Naive thymus-derived CD4-positive, alpha-beta T cell (primary cell): ENCODE measurements around the gene B4GALT1. TPM values are rescaled to one million over a fixed set of nuclear protein-coding genes. Genes with fewer than 3 reads are reported as not detected.

Experiments
- ATAC-seq: fragments of 150-1000 bp; cut with Tn5 transposase; 2 replicates; pipeline ENCODE4 v1.10.0; 2021; ENCODE audit warnings: mild to moderate bottlenecking, moderate library complexity
- CTCF ChIA-PET: fragments of 350-600 bp; sonication (Branson Sonifier 250); formaldehyde crosslinking; loops from one replicate; lab custom pipeline; 2021; ENCODE audit warnings: antibody characterized with exemption; lab: Charles Lee
- POLR2A ChIA-PET: fragments of 350-600 bp; sonication (Branson Sonifier 250); formaldehyde crosslinking; loops from one replicate; lab custom pipeline; 2021; ENCODE audit warnings: antibody characterized with exemption, inconsistent platforms; lab: Charles Lee
- DNase-seq, 9 donors: peaks; one replicate each; pipeline versions ENCODE4 v3.0.0 to v3.0.0-alpha.2; 2020 to 2022; ENCODE audit warnings: mixed read lengths in 1 of 9
- H3K27ac ChIP-seq: one replicate; pipeline ENCODE4 v1.7.0; 2013; ENCODE audit warnings: mild to moderate bottlenecking, low read depth, low read length, moderate library complexity
- H3K27me3 ChIP-seq, 2 donors: one replicate each; pipeline ENCODE4 v1.7.0; 2013; ENCODE audit warnings: low read length in 2 of 2, mild to moderate bottlenecking in 2 of 2, moderate library complexity in 2 of 2; ENCODE audit not compliant: control insufficient read depth in 2 of 2, insufficient read depth in 2 of 2
- H3K36me3 ChIP-seq, 3 experiments: 1 replicate in 2 of 3; 2 replicates in 1 of 3; pipeline ENCODE4 v1.7.0; 2013; ENCODE audit warnings: low read length in 3 of 3, mild to moderate bottlenecking in 3 of 3, moderate library complexity in 1 of 3; ENCODE audit not compliant: insufficient read depth in 3 of 3, control insufficient read depth in 2 of 3
- H3K4me1 ChIP-seq, 2 donors: one replicate each; pipeline ENCODE4 v1.7.0; 2013; ENCODE audit warnings: low read length in 2 of 2, mild to moderate bottlenecking in 2 of 2, moderate library complexity in 1 of 2; ENCODE audit not compliant: control insufficient read depth in 2 of 2, insufficient read depth in 2 of 2
- H3K4me3 ChIP-seq: 2 replicates; pipeline ENCODE4 v1.7.0; 2013; ENCODE audit warnings: mild to moderate bottlenecking, low read length
- H3K9me3 ChIP-seq, 3 experiments: 1 replicate in 2 of 3; 2 replicates in 1 of 3; pipeline ENCODE4 v1.7.0; 2013; ENCODE audit warnings: low read length in 3 of 3; ENCODE audit not compliant: control insufficient read depth in 2 of 3
- H3K27ac Mint-ChIP-seq, 9 donors: one replicate each; pipeline ENCODE4 v1.8.0; 2020 to 2022; ENCODE audit warnings: mixed read lengths in 9 of 9, mild to moderate bottlenecking in 8 of 9, moderate library complexity in 5 of 9, inconsistent platforms in 2 of 9
- H3K27me3 Mint-ChIP-seq, 5 donors: one replicate each; pipeline ENCODE4 v1.8.0; 2021 to 2022; ENCODE audit warnings: mixed read lengths in 5 of 5, mild to moderate bottlenecking in 1 of 5
- H3K36me3 Mint-ChIP-seq, 5 donors: one replicate each; pipeline ENCODE4 v1.8.0; 2020 to 2022; ENCODE audit warnings: mixed read lengths in 5 of 5, mild to moderate bottlenecking in 3 of 5, inconsistent platforms in 1 of 5
- H3K4me1 Mint-ChIP-seq, 7 donors: one replicate each; pipeline ENCODE4 v1.8.0; 2020 to 2022; ENCODE audit warnings: mixed read lengths in 7 of 7, mild to moderate bottlenecking in 3 of 7, inconsistent platforms in 1 of 7
- H3K4me3 Mint-ChIP-seq, 10 donors: one replicate each; pipeline ENCODE4 v1.8.0; 2020 to 2022; ENCODE audit warnings: mild to moderate bottlenecking in 10 of 10, mixed read lengths in 10 of 10, moderate library complexity in 6 of 10, inconsistent platforms in 2 of 10
- H3K9me3 Mint-ChIP-seq, 11 donors: one replicate each; pipeline ENCODE4 v1.8.0; 2020 to 2022; ENCODE audit warnings: mixed read lengths in 11 of 11, mild to moderate bottlenecking in 4 of 11, inconsistent platforms in 1 of 11, moderate library complexity in 1 of 11
- intact Hi-C, 2 donors: fragments of 100-400 bp; cut with micrococcal nuclease; formaldehyde crosslinking; loops; one replicate each; pipeline ENCODE4 v1.15.1; 2023
- polyA plus RNA-seq, 2 donors: library from polyadenylated mRNA; unstranded; fragments of 300-500 nt; fragmentation: Illumina TruSeq; gene quantifications; one replicate each; pipeline ENCODE4 v1.2.3, GENCODE V29; 2021
- total RNA-seq, 6 experiments: library from RNA in 5 of 6; stranded (reverse) in 5 of 6; gene quantifications; 1 replicate in 5 of 6; 2 replicates in 1 of 6; pipeline ENCODE4 v1.2.3 and lab custom pipeline; 2021 to 2026

B4GALT1 gene
- total and polyA plus RNA-seq, 7 experiments from 2014 or later = 12.9 to 86.2 (median 41.3) TPM

DNA sequence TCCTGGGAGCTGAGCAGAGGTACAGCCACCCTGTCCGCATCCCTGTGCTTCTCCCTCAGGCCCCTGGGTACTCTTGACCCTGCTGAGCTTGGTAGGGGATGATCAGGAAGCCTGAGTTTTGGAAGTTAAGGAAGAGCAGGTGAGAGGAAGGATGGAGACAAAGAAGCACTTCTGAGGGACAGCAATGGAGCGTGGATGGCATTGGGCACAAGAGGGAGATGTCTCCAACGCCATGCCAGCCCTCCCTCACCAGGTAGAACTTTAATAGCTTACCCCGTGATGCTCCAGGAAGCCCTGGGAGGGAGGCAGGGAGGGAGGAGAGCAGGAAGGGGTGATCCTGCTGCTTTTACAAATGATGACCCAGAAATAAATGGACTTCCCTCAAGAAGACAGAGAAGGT lies 60.8 kb downstream of the B4GALT1 start:
- Mint-ChIP-seq H3K27me3 (no peaks in the 10 kb centered on the region), H3K4me3 (no peak overlapping the region), H3K27ac (peak overlapping the region in 2 of 9 donors; percentile 48 to 54), H3K36me3 (peaks cover 0 to 4% (median 0%) of the 10 kb centered on the region in 5 donors), H3K4me1 (peaks cover 0 to 15% (median 0%) of the 10 kb centered on the region in 7 donors), H3K9me3 (no peaks in the 10 kb centered on the region)
- ChIA-PET POLR2A (no interaction called here), CTCF (interaction anchor here (1.3 kb wide), 1 partner anchor 120 kb away, joined by 5 read pairs; no protein-coding TSS in a partner anchor)
- Histone ChIP-seq H3K27me3 (no peaks in the 10 kb centered on the region), H3K36me3 (peaks cover 0 to 2% (median 0%) of the 10 kb centered on the region in 3 experiments), H3K27ac (no peak overlapping the region), H3K4me3 (no peak overlapping the region), H3K4me1 (no peaks in the 10 kb centered on the region), H3K9me3 (no peaks in the 10 kb centered on the region)
- DNase-seq = no peak
- no peak for ATAC-seq
- intact Hi-C loops = loop anchor here in 1 of 2 donors (5.0 kb wide), 1 partner anchor 36 kb away; no protein-coding TSS in a partner anchor

DNA sequence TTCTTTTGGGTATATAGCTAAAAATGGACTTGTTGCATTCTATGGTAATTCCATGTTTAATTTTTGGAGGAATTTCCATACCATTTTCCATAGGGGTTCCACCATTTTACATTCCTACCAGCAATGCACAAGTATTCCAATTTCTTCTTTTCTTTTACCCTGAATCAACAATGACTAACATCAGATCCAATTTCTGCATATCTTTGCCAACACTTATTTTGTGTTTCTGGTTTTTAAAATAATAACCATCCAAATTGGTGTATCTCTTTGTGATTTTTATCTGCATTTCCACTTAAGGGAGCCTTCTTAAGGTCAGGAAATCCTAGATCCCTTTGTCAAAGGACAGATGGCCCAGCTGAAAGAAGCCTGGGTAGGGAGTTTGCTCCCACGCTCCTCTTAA lies 61.2 kb downstream of the B4GALT1 start:
- intact Hi-C loops = loop anchor here in 1 of 2 donors (2.0 to 5.0 kb wide), 2 partner anchors 36 to 65 kb away; no protein-coding TSS in a partner anchor
- no peak overlapping the region for H3K4me3 Mint-ChIP-seq
- ChIA-PET CTCF (interaction anchor here (1.3 kb wide), 1 partner anchor 120 kb away, joined by 5 read pairs; no protein-coding TSS in a partner anchor), POLR2A (no interaction called here)
- Histone ChIP-seq H3K4me3 (no peak overlapping the region), H3K27me3 (no peaks in the 10 kb centered on the region), H3K27ac (no peak overlapping the region), H3K4me1 (no peaks in the 10 kb centered on the region), H3K36me3 (no peaks in the 10 kb centered on the region), H3K9me3 (no peaks in the 10 kb centered on the region)
- DNase-seq (no peak), ATAC-seq (no peak)
- no peaks in the 10 kb centered on the region for H3K27me3 Mint-ChIP-seq
- peaks cover 0 to 4% (median 0%) of the 10 kb centered on the region in 5 donors for H3K36me3 Mint-ChIP-seq
- peaks cover 0 to 11% (median 0%) of the 10 kb centered on the region in 7 donors for H3K4me1 Mint-ChIP-seq
- no peaks in the 10 kb centered on the region for H3K9me3 Mint-ChIP-seq
- H3K27ac Mint-ChIP-seq = no peak overlapping the region

DNA sequence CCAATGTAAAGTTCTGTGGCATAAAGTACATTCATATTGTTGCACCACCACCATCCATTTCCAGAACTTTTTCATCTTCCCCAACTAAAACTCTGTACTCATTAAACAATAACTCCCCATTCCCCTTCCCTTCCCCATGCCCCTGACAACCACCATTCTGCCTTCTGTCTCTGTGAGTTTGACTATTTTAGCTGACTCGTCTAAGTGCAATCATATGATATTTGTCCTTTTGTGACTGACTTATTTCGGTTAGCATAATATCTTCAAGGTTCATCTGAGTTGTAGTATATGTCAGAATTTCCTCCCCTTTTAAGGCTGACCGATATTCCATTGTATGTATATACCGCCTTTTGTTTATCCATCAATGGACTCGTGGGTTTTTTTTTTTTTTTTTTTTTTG lies 61.6 kb downstream of the B4GALT1 start:
- Mint-ChIP-seq H3K4me1 (peaks cover 0 to 9% (median 0%) of the 10 kb centered on the region in 7 donors), H3K27ac (peak overlapping the region in 2 of 9 donors; percentile 3 to 80), H3K27me3 (no peaks in the 10 kb centered on the region), H3K36me3 (peaks cover 0 to 4% (median 0%) of the 10 kb centered on the region in 5 donors), H3K9me3 (no peaks in the 10 kb centered on the region), H3K4me3 (no peak overlapping the region)
- DNase-seq = no peak
- no peak overlapping the region for H3K4me3 ChIP-seq
- no peaks in the 10 kb centered on the region for H3K27me3 ChIP-seq
- H3K9me3 ChIP-seq = no peaks in the 10 kb centered on the region
- H3K4me1 ChIP-seq = no peaks in the 10 kb centered on the region
- H3K36me3 ChIP-seq = no peaks in the 10 kb centered on the region
- POLR2A ChIA-PET = no interaction called here
- CTCF ChIA-PET = interaction anchor here (1.3 kb wide), 1 partner anchor 121 kb away, joined by 5 read pairs; no protein-coding TSS in a partner anchor
- H3K27ac ChIP-seq = no peak overlapping the region
- intact Hi-C loops = loop anchor here in 1 of 2 donors (2.0 to 5.0 kb wide), 2 partner anchors 37 to 65 kb away; no protein-coding TSS in a partner anchor
- ATAC-seq = no peak

DNA sequence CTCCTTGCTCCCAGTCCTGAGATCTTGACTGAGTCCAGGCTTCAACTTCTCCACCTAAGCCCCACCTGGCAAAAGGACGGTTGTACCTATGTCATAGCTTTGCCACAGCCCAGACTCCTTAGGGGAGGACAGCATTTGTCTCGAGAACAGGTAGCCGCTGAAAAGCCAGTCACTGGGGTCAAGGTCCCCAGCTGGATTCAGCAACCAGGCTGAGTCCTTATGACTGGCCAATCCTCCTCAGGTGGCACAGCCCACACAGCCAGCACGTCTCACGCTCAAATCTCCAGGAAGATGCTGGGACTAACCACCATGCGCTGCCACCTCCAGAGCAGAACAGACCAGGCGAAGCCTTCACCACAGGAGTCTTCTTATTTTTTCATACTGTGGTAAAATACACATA lies 62.7 kb downstream of the B4GALT1 start:
- H3K4me3 ChIP-seq = no peak overlapping the region
- intact Hi-C loops = loop anchor here in 1 of 2 donors (1.0 to 2.0 kb wide), 2 partner anchors 66 to 121 kb away; no protein-coding TSS in a partner anchor
- no peaks in the 10 kb centered on the region for H3K9me3 Mint-ChIP-seq
- POLR2A ChIA-PET = no interaction called here
- CTCF ChIA-PET = interaction anchor here (1.0 kb wide), 1 partner anchor 53 kb away, joined by 3 read pairs; no protein-coding TSS in a partner anchor
- no peak overlapping the region for H3K27ac ChIP-seq
- H3K36me3 ChIP-seq = no peaks in the 10 kb centered on the region
- peaks cover 0 to 2% (median 0%) of the 10 kb centered on the region in 5 donors for H3K36me3 Mint-ChIP-seq
- ATAC-seq (no peak), DNase-seq (no peak)
- no peaks in the 10 kb centered on the region for H3K9me3 ChIP-seq
- H3K4me1 Mint-ChIP-seq = peaks cover 0 to 8% (median 0%) of the 10 kb centered on the region in 7 donors
- no peaks in the 10 kb centered on the region for H3K27me3 Mint-ChIP-seq
- no peaks in the 10 kb centered on the region for H3K27me3 ChIP-seq
- peak overlapping the region in 4 of 9 donors; percentile 3 to 74 (median 52) for H3K27ac Mint-ChIP-seq
- no peak overlapping the region for H3K4me3 Mint-ChIP-seq
- no peaks in the 10 kb centered on the region for H3K4me1 ChIP-seq

DNA sequence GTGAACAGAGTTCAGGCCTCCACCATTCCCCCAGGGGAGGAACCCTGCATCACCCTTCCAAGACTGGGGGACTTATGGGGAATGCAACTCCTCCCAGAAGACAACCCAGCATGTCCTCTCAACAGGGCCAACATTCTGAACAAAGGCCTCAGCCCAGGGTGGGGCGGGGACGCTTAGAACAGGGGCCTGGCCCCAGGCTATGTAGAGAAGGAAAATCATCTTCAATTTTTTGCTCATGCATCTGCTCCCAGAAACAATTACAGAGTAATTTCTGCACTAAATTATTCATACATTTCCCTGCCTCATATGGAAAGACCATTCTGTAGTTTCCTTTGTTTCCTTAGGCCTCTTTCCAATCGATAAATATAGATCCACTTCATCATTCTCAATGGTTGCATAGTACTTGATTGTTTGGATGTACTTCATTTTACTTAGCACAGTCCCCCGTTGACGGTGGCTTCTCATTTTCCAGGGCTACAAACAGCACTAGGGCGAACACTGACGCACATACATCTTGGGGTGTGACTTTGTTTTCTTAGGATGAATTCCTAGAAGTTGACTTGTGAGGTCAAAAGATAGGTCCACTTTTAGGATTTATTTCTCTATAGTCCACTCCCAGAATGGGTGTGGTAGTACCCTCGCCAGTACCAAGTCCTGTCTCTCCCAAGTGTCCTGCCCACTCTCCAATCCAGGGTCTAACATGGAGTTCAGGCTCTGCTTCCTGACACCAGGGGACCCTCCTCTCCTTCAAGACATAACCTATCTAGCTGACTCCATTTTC lies 63.4 kb downstream of the B4GALT1 start:
- H3K4me1 Mint-ChIP-seq = peaks cover 0 to 8% (median 0%) of the 10 kb centered on the region in 7 donors
- intact Hi-C loops = loop anchor here in 1 of 2 donors (1.0 to 2.0 kb wide), 2 partner anchors 67 to 122 kb away; no protein-coding TSS in a partner anchor
- H3K9me3 ChIP-seq = no peaks in the 10 kb centered on the region
- DNase-seq = no peak
- no peaks in the 10 kb centered on the region for H3K27me3 ChIP-seq
- H3K27me3 Mint-ChIP-seq = no peaks in the 10 kb centered on the region
- no peak overlapping the region for H3K4me3 ChIP-seq
- peak overlapping the region in 4 of 9 donors; percentile 3 to 68 (median 24) for H3K27ac Mint-ChIP-seq
- no peak for ATAC-seq
- H3K4me1 ChIP-seq = no peaks in the 10 kb centered on the region
- ChIA-PET POLR2A (no interaction called here), CTCF (interaction anchor here (1.0 kb wide), 1 partner anchor 54 kb away, joined by 3 read pairs; no protein-coding TSS in a partner anchor)
- H3K9me3 Mint-ChIP-seq = no peaks in the 10 kb centered on the region
- peaks cover 0 to 2% (median 0%) of the 10 kb centered on the region in 5 donors for H3K36me3 Mint-ChIP-seq
- no peak overlapping the region for H3K4me3 Mint-ChIP-seq
- no peak overlapping the region for H3K27ac ChIP-seq
- H3K36me3 ChIP-seq = no peaks in the 10 kb centered on the region

DNA sequence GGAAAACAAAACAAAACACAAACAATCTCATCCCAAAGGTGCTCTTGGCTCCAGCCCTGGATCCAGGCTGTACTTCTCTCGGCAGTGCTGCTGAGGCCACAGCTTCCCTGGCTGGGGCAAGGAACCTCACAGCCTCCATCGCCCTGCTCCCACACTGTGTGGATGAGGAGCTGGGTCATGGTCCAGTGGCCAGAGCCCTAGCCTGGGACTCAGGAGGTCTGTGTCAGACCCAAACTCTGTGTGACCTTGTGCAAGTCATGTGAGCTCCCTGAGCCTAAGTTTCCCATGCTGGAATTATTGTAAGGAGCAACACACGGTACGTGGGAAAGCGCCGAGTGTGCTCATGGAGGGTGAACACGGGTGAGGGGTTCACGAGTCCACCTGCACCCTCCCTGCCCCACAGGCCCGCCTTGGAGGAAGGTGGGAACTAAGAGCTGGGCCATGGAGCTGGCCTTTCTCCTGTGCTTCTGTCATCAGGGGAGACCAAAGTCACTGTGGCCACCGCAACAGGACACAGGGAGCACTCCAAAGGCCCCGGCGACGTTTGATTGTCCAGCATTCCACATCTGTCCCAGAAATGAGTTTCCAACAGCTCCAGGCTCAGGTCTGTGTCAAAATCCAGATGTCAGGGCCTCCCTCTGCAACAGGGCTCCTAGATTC lies 64.5 kb downstream of the B4GALT1 start:
- POLR2A ChIA-PET = interaction anchor here (0.8 kb wide), 1 partner anchor 11 kb away, joined by 3 read pairs; no protein-coding TSS in a partner anchor
- Mint-ChIP-seq H3K4me1 (peaks cover 0 to 7% (median 0%) of the 10 kb centered on the region in 7 donors), H3K27me3 (no peaks in the 10 kb centered on the region), H3K9me3 (no peaks in the 10 kb centered on the region), H3K4me3 (no peak overlapping the region), H3K27ac (no peak overlapping the region), H3K36me3 (no peaks in the 10 kb centered on the region)
- Histone ChIP-seq H3K36me3 (no peaks in the 10 kb centered on the region), H3K4me3 (no peak overlapping the region), H3K27me3 (no peaks in the 10 kb centered on the region), H3K27ac (no peak overlapping the region), H3K9me3 (no peaks in the 10 kb centered on the region), H3K4me1 (no peaks in the 10 kb centered on the region)
- CTCF ChIA-PET = no interaction called here
- DNase-seq (no peak), ATAC-seq (no peak)
- intact Hi-C loops = no loop called here
